ENCODE data around the gene TTLL12.

- TF ChIP-seq, protein P1, sequence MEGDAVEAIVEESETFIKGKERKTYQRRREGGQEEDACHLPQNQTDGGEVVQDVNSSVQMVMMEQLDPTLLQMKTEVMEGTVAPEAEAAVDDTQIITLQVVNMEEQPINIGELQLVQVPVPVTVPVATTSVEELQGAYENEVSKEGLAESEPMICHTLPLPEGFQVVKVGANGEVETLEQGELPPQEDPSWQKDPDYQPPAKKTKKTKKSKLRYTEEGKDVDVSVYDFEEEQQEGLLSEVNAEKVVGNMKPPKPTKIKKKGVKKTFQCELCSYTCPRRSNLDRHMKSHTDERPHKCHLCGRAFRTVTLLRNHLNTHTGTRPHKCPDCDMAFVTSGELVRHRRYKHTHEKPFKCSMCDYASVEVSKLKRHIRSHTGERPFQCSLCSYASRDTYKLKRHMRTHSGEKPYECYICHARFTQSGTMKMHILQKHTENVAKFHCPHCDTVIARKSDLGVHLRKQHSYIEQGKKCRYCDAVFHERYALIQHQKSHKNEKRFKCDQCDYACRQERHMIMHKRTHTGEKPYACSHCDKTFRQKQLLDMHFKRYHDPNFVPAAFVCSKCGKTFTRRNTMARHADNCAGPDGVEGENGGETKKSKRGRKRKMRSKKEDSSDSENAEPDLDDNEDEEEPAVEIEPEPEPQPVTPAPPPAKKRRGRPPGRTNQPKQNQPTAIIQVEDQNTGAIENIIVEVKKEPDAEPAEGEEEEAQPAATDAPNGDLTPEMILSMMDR (IDR thresholded peaks at IDR 0.05; ENCODE audit: low read length): no peak
- no peak for TF ChIP-seq EZH2 (optimal IDR thresholded peaks at IDR 0.05; ENCODE audit: low read depth, low read length)
- no peak for TF ChIP-seq EZH2phosphoT487 (IDR thresholded peaks at IDR 0.05; ENCODE audit: low read length)
These were observed 26.3 kb downstream of the TTLL12 start for GRCh38 chr22:43160497-43161126.
